ENCODE data around the gene PTCSC3.

DNA sequence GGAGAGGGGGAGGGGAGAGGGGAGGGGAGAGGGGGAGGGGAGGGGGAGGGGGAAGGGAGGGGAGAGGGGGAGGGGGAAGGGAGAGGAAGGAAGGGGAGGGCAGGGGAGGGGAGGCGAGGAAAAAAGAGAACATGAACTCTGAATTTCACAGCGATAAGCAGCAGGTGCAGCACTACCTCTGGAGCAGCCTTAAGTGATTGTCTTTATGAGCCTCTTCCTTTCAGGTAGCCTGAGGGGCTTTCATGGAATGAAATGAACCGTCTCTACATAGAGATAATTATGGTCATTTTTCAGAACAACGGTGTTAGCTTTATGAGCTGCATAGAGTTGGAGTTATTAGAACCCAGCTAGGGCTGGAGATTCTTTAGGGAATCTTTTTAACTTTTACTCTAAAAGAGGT is 18.1 kb upstream of the PTCSC3 start:
- TF ChIP-seq, protein P1, sequence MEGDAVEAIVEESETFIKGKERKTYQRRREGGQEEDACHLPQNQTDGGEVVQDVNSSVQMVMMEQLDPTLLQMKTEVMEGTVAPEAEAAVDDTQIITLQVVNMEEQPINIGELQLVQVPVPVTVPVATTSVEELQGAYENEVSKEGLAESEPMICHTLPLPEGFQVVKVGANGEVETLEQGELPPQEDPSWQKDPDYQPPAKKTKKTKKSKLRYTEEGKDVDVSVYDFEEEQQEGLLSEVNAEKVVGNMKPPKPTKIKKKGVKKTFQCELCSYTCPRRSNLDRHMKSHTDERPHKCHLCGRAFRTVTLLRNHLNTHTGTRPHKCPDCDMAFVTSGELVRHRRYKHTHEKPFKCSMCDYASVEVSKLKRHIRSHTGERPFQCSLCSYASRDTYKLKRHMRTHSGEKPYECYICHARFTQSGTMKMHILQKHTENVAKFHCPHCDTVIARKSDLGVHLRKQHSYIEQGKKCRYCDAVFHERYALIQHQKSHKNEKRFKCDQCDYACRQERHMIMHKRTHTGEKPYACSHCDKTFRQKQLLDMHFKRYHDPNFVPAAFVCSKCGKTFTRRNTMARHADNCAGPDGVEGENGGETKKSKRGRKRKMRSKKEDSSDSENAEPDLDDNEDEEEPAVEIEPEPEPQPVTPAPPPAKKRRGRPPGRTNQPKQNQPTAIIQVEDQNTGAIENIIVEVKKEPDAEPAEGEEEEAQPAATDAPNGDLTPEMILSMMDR (IDR thresholded peaks at IDR 0.05), result no peak
- TF ChIP-seq POLR2A (IDR thresholded peaks at IDR 0.05) (no peak), EP300 (IDR thresholded peaks at IDR 0.05) (no peak)

All from gastroesophageal sphincter (tissue), 3 donors.